NCI-H146 treated with DMSO at 0.1 percent for 48 hours (cell line): ENCODE results near the gene MPV17L2.
A peak's percentile ranks its signal among the peaks of the same experiment; 100 is the strongest.

Experiments
- DNase-seq: peaks from one replicate; lab custom pipeline; 2025; ENCODE audit not compliant: unreplicated experiment; lab: John Stamatoyannopoulos, UW

MPV17L2 gene

GRCh38 chr19:18160493-18160970 is 32.5 kb upstream of the MPV17L2 start:
- DNase-seq: no peak

- no peak for DNase-seq
Observed at GRCh38 chr19:18160971-18161635, 31.9 kb upstream of the MPV17L2 start.

DNA sequence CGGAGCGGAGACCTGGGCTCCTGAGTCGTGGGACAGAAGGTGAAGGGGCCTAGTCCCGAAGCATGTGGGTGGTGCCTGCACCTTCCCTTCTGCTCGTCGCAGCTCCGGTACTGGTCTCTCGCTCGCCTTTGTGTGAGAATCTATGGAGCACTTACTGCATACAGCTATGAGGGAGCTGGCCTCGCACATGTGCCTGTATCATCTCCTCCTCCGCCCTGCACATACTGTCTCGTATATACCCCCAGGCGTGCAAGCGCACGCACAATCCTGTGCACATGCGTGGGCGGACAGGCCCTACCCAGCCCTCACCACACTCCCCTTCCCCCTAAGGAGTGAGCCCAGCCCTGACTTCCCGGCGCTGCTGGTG is 31.4 kb upstream of the MPV17L2 start:
- DNase-seq: no peak

GRCh38 chr19:18164072-18164471 is 28.9 kb upstream of the MPV17L2 start:
- no peak for DNase-seq

GRCh38 chr19:18165794-18166544 is 27.0 kb upstream of the MPV17L2 start:
- DNase-seq: no peak

DNA sequence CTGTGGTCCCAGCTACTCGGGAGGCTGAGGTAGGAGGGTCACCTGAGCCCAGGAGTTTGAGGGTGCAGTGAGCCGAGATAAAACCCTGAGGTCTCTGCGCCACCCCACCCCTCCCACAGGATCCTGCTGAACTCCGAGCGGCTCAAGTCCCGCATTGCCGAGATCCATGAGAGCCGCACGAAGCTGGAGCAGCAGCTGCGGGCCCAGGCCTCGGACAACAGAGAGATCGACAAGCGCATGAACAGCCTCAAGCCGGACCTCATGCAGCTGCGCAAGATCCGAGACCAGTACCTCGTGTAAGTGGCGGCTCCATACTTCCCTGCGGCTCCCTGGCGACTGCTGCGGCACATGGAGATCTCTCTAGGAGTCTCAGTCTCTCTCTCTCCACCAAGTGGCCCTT is 26.0 kb upstream of the MPV17L2 start:
- DNase-seq: no peak

- DNase-seq: no peak
Observed at GRCh38 chr19:18167975-18168645, 24.9 kb upstream of the MPV17L2 start.

- DNase-seq: no peak
Observed at GRCh38 chr19:18168673-18169381, 24.2 kb upstream of the MPV17L2 start.

DNA sequence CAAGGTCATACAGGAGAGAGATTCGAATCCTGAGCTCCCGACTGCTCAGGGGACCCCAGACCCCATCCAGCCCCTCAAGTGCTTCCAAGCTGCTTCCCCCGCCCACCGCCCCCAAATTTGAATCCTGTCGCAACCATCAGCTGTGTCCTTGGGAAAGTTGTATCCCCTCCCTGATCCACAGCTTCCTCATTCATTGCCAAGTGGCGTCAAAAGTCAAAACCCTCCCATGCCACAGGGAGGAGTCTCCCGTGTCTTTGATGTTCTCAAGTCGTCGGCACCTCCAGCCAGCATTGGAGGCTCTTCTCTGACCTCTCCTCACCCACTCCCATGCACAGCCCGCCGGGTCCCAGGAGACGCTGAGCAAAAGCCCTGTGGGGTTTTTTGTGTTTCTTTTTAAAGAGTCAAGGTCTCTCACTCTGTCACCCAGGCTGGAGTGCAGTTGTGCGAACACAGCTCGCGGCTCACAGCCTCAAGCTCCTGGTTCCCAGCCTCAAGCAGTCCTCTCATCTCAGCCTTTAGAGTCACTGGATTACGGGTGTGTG is 22.2 kb upstream of the MPV17L2 start:
- no peak for DNase-seq

- no peak for DNase-seq
Observed at GRCh38 chr19:18171605-18172327, 21.3 kb upstream of the MPV17L2 start.

- no peak for DNase-seq
Observed at GRCh38 chr19:18172331-18173053, 20.5 kb upstream of the MPV17L2 start.

DNA sequence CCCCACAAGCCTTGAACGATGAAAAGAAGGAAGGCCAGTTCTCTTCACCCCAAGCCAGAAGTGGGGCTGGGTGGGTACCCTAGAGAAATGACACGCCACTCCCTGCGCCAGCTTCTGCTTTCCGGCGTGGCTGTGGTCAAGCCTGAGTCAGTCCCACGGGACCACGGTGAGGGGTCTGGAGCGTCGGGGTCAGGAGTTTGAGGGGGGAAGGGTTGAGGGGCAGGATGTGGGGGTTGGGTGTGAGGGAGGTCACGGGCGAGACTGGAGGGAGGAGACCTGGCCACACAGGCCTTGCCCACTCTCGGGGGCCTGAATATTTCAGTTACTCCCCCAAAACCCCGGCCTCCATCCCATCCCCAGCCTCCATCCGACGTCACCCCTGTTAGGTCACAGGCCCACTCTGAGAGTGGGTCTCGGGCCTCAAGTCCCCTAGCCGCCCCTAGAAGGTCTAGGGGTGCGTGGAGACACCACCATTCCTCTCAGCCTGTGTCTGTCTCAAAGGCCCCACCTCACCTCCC is 19.9 kb upstream of the MPV17L2 start:
- DNase-seq: no peak

GRCh38 chr19:18173572-18174288 is 19.3 kb upstream of the MPV17L2 start, which contains the start of gene IFI30:
Gene IFI30 (plus strand): TSS chr19:18173813. CDS start chr19:18173842, 29 bp downstream.
- DNase-seq: peak; percentile 68

- DNase-seq: no peak
Observed at GRCh38 chr19:18174983-18175382, 18.0 kb upstream of the MPV17L2 start.

- DNase-seq: no peak
Observed at GRCh38 chr19:18176367-18177310, 16.4 kb upstream of the MPV17L2 start.

- no peak for DNase-seq
Observed at GRCh38 chr19:18179957-18180356, 13.1 kb upstream of the MPV17L2 start.

GRCh38 chr19:18183529-18183928 is 9.5 kb upstream of the MPV17L2 start:
- no peak for DNase-seq

GRCh38 chr19:18185538-18185937 is 7.5 kb upstream of the MPV17L2 start:
- DNase-seq: no peak
